Lower leg skin (tissue), 3 donors: ENCODE measurements around the gene TRIM75.

Source experiments
- CTCF ChIP-seq, 3 donors: fragments of 450-650 bp; IDR thresholded peaks; one replicate each; pipeline ENCODE4 v1.5.1; 2016; ENCODE audit warnings: antibody characterized with exemption in 3 of 3, mild to moderate bottlenecking in 3 of 3, moderate library complexity in 2 of 3
- POLR2A ChIP-seq, 2 donors: fragments of 450-650 bp; IDR thresholded peaks; one replicate each; pipeline ENCODE4 v1.6.1; 2016 to 2017; ENCODE audit warnings: antibody characterized with exemption in 2 of 2, mild to moderate bottlenecking in 1 of 2, moderate library complexity in 1 of 2

GRCh38 chr4:165070560-165070959, 16.9 kb downstream of the TRIM75 start:
- TF ChIP-seq CTCF (IDR thresholded peaks at IDR 0.05) = no peak
- TF ChIP-seq POLR2A (IDR thresholded peaks at IDR 0.05) = no peak
